Measurements from ENCODE around the gene OSBPL10.

Gene OSBPL10

DNA sequence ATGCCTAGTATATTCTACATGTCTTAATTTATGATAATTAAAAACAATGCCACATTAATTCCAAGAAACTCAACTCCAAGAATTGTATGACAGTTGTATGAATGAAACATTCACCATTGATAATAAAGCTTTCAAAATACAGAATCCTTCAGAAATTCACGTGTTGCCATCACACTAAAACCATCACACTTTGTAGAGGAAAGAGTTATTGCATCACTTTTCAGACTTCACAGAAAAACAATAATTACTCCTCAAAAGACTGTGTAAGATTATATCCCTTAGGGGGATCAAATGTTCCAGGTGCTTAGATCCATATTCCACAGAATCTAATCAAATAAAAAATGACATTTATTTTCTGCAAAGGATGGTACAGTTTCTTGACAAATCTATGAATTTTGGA is 85.0 kb downstream of the OSBPL10 start:
- H3K27me3 ChIP-seq (ENCODE audit: control insufficient read depth in 1 of 2, insufficient read depth in 2 of 2, low read length in 2 of 2), result no peaks in the 10 kb centered on the region
- H3K4me3 ChIP-seq (ENCODE audit: low read depth in 1 of 2, low read length in 2 of 2), result no peak overlapping the region
- no peak overlapping the region for H3K9ac ChIP-seq (ENCODE audit: low read length)
- H3K36me3 ChIP-seq (ENCODE audit: insufficient read depth, low read length), result no peaks in the 10 kb centered on the region
- H3K27ac ChIP-seq (ENCODE audit: low read depth, low read length), result no peak overlapping the region
- H3K9me3 ChIP-seq (ENCODE audit: low read length), result no peaks in the 10 kb centered on the region
- H3K4me1 ChIP-seq (ENCODE audit: insufficient read depth, low read length), result peaks cover 17% of the 10 kb centered on the region

DNA sequence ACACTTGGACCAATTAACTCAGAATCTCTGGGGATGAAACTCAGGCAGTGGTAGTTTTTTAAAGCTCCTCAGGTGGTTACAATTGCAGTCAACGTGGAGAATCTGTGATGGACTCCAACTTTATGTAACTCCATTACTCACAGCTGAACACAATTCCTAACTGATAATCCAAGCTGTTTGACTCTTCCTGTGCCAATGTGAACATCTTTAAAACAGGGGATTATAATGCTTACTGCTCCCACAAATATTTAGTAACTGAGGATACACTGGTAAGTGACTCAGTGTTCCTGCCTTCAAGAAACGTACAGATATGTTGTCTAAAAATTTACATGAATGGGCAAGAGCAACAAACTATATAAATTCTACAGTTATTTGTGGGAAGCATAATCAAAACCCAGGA is 85.6 kb downstream of the OSBPL10 start:
- Histone ChIP-seq H3K9me3 (ENCODE audit: low read length) (no peaks in the 10 kb centered on the region), H3K9ac (ENCODE audit: low read length) (no peak overlapping the region), H3K36me3 (ENCODE audit: insufficient read depth, low read length) (no peaks in the 10 kb centered on the region), H3K27me3 (ENCODE audit: control insufficient read depth in 1 of 2, insufficient read depth in 2 of 2, low read length in 2 of 2) (no peaks in the 10 kb centered on the region), H3K4me3 (ENCODE audit: low read depth in 1 of 2, low read length in 2 of 2) (no peak overlapping the region), H3K4me1 (ENCODE audit: insufficient read depth, low read length) (peaks cover 17% of the 10 kb centered on the region), H3K27ac (ENCODE audit: low read depth, low read length) (no peak overlapping the region)

DNA sequence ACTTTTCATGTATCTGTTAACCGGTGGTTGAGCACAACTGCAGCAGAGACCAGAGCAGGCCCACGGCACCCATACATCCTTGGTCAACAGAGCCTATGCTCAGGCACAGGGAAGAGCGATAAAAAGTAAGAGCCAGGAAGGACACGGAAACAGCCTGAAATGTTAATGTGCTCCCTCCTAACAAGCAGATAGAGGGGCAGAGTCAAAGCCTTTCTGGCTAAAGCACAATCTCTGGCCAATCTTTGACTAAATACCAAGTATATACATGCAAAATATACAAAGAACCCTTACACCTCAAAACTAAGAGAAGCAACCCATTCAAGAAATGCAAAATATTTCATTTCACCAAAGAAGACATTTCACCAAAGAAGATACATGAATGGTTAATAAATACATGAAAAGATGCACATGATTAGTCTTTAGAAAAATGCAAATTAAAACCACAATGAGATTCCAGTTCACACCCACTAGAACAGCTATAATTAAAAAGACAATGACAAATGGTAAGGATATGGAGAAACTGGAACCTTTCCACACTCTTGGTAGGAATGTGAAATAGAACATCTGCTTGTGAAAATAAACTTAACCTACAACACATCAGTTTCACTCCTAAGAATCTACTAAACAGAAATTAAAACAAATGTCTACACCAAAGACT is 88.0 kb downstream of the OSBPL10 start:
- Histone ChIP-seq H3K27ac (ENCODE audit: low read depth, low read length) (no peak overlapping the region), H3K9me3 (ENCODE audit: low read length) (no peaks in the 10 kb centered on the region), H3K4me1 (ENCODE audit: insufficient read depth, low read length) (peaks cover 17% of the 10 kb centered on the region)

DNA sequence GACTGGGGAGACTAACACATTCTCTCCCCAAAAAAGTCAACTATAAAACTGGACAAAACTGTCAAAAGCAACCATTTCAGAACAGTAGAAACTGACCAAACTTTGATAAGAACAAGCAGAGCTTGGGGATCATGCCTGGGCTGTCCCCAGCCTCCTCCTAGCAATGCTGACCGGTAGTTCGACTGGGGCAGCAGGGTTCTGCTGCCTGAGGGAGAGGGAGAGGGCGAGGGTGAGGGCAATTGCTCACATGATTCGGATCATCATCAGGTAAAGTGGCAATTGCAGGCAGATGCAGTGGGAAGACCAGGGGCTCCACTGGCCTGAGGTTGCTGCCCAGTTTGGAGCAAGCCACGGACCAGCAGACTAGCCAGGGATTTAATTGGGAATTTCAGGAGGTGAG is 88.6 kb downstream of the OSBPL10 start:
- Histone ChIP-seq H3K27ac (ENCODE audit: low read depth, low read length) (no peak overlapping the region), H3K4me1 (ENCODE audit: insufficient read depth, low read length) (peaks cover 17% of the 10 kb centered on the region), H3K4me3 (ENCODE audit: low read depth in 1 of 2, low read length in 2 of 2) (no peak overlapping the region), H3K27me3 (ENCODE audit: control insufficient read depth in 1 of 2, insufficient read depth in 2 of 2, low read length in 2 of 2) (no peaks in the 10 kb centered on the region), H3K36me3 (ENCODE audit: insufficient read depth, low read length) (no peaks in the 10 kb centered on the region), H3K9me3 (ENCODE audit: low read length) (no peaks in the 10 kb centered on the region), H3K9ac (ENCODE audit: low read length) (no peak overlapping the region)

More for the DNA sequence above, 88.0 kb downstream of the OSBPL10 start:
- Histone ChIP-seq H3K9ac (ENCODE audit: low read length) (no peak overlapping the region), H3K36me3 (ENCODE audit: insufficient read depth, low read length) (no peaks in the 10 kb centered on the region), H3K27me3 (ENCODE audit: control insufficient read depth in 1 of 2, insufficient read depth in 2 of 2, low read length in 2 of 2) (no peaks in the 10 kb centered on the region), H3K4me3 (ENCODE audit: low read depth in 1 of 2, low read length in 2 of 2) (no peak overlapping the region)

DNA sequence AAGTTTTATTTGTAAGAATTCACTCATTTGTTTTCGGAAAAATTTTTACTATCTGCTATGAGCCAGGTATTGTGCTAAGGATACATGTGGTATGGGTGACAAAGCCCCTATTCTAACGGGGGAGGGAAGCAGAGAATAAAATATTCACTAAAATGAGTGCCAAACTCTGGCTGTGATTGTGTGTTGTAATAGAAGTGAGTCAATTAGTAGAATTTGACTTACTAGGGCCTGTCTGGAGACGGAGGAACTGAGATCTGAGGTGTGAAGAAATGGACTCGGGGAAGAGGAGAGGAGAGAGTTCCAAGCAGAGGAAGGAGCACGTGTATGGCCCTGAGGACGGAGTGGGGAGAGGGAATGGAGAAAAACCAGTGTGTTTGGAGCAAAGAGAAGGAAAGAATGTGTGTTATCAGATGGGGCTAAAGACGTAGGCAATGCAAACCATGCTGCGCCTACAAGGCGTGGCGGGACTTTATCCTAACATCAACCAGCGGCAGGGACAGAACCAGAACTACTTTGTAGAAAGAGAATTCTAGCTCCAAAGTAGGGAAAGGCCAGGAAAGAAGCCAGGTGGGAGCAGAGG is 89.1 kb downstream of the OSBPL10 start:
- H3K4me1 ChIP-seq (ENCODE audit: insufficient read depth, low read length), result peaks cover 17% of the 10 kb centered on the region
- H3K9ac ChIP-seq (ENCODE audit: low read length), result no peak overlapping the region

DNA sequence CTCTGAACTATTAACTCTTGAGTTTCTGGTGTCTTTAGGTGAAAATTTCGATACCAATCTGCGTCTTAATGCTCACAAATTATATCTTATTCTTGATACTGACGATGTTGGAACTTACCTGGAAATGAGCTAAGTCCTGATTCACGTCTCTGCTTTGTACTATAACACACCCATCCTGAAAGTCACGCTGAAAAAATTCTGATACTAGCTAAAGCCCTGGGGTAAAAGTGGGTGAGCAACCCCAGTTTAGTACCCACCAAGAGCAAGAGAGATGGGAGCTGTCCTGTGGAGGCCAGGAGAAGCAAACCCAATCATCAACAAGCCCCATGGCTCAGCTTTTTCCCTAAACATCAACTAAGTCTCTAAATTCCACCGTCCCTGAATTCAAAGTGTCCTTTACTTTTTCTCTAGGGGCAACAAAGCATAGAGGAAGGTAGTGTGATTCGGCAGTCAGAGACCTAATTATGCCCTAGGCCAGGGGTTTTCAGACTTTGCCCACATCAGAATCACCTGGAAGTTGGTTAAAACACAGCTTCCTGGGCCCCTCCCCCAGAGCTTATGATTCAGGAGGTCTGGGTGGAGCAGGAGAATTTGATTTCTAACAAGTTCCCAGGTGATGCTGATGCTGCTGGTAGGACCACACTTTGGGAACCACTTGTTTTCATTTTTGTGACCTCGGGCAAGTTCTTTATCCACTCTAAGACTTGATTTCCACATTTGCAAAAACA is 90.2 kb downstream of the OSBPL10 start:
- Histone ChIP-seq H3K27me3 (ENCODE audit: control insufficient read depth in 1 of 2, insufficient read depth in 2 of 2, low read length in 2 of 2) (no peaks in the 10 kb centered on the region), H3K9ac (ENCODE audit: low read length) (no peak overlapping the region), H3K27ac (ENCODE audit: low read depth, low read length) (no peak overlapping the region), H3K4me1 (ENCODE audit: insufficient read depth, low read length) (peaks cover 17% of the 10 kb centered on the region), H3K4me3 (ENCODE audit: low read depth in 1 of 2, low read length in 2 of 2) (no peak overlapping the region), H3K36me3 (ENCODE audit: insufficient read depth, low read length) (no peaks in the 10 kb centered on the region), H3K9me3 (ENCODE audit: low read length) (no peaks in the 10 kb centered on the region)

More for the DNA sequence above, 89.1 kb downstream of the OSBPL10 start:
- no peaks in the 10 kb centered on the region for H3K27me3 ChIP-seq (ENCODE audit: control insufficient read depth in 1 of 2, insufficient read depth in 2 of 2, low read length in 2 of 2)
- H3K27ac ChIP-seq (ENCODE audit: low read depth, low read length), result no peak overlapping the region
- no peaks in the 10 kb centered on the region for H3K9me3 ChIP-seq (ENCODE audit: low read length)
- no peaks in the 10 kb centered on the region for H3K36me3 ChIP-seq (ENCODE audit: insufficient read depth, low read length)
- H3K4me3 ChIP-seq (ENCODE audit: low read depth in 1 of 2, low read length in 2 of 2), result no peak overlapping the region

DNA sequence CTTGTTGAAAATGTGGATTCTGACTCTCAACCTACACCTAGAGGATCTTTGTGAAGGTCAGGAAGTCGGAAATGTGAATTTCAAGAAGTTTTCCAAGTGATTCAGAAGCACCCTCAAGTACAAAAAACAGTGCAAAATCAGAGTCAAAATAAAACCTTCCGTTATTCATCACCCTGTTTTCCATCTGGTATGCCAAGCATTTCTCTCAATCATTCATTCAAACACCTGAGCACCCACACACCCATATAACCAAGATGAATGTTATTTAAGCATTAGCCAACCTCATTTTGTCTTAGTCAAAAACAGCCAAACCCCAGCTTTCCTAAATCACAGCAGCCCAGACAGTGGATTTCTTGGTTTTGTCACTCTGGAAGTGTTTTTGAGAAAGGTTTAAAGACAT is 91.1 kb downstream of the OSBPL10 start:
- no peak overlapping the region for H3K27ac ChIP-seq (ENCODE audit: low read depth, low read length)
- H3K9ac ChIP-seq (ENCODE audit: low read length), result no peak overlapping the region
- H3K4me3 ChIP-seq (ENCODE audit: low read depth in 1 of 2, low read length in 2 of 2), result no peak overlapping the region
- no peaks in the 10 kb centered on the region for H3K27me3 ChIP-seq (ENCODE audit: control insufficient read depth in 1 of 2, insufficient read depth in 2 of 2, low read length in 2 of 2)
- H3K9me3 ChIP-seq (ENCODE audit: low read length), result no peaks in the 10 kb centered on the region
- H3K36me3 ChIP-seq (ENCODE audit: insufficient read depth, low read length), result no peaks in the 10 kb centered on the region
- peaks cover 17% of the 10 kb centered on the region for H3K4me1 ChIP-seq (ENCODE audit: insufficient read depth, low read length)

DNA sequence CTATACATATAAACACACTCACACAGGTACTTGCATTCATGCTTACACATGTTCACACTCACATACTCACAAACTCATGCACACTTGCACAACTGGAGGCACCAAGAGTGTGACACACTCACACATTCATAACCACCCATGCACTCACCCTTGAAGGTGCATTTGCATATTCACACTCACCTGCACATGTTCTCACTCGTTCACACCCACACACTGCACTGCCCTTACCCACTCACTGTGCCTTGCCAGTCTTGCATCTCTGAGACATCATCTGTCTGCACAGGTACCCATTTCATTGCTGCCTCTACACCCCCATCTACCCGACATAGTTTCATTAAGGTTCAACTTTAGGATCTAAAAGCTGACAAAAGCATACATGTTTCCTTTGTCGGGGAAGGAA is 95.8 kb downstream of the OSBPL10 start:
- H3K4me1 ChIP-seq (ENCODE audit: insufficient read depth, low read length), result no peaks in the 10 kb centered on the region
- no peaks in the 10 kb centered on the region for H3K9me3 ChIP-seq (ENCODE audit: low read length)
- H3K4me3 ChIP-seq (ENCODE audit: low read depth in 1 of 2, low read length in 2 of 2), result no peak overlapping the region
- no peak overlapping the region for H3K27ac ChIP-seq (ENCODE audit: low read depth, low read length)
- no peak overlapping the region for H3K9ac ChIP-seq (ENCODE audit: low read length)
- no peaks in the 10 kb centered on the region for H3K27me3 ChIP-seq (ENCODE audit: control insufficient read depth in 1 of 2, insufficient read depth in 2 of 2, low read length in 2 of 2)
- no peaks in the 10 kb centered on the region for H3K36me3 ChIP-seq (ENCODE audit: insufficient read depth, low read length)

DNA sequence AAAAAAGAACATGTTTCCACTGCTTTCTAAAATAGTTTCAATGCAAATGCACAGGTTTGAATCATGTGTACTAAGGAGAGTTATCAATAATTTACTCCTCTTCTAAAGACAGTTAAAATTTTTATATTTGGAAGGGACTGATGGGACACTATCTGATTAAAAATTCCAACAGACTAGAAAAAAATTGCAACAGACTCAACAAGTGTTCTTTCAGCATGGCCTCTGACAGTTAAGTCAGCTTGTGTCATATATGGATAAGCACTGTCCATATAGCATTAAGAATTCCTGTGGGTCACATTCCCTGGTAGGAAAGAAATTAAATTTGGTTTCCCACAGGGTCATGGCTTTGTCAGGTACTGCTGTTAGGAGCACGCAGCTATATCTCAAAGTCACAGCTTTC is 96.8 kb downstream of the OSBPL10 start:
- Histone ChIP-seq H3K9ac (ENCODE audit: low read length) (no peak overlapping the region), H3K27ac (ENCODE audit: low read depth, low read length) (no peak overlapping the region), H3K4me1 (ENCODE audit: insufficient read depth, low read length) (no peaks in the 10 kb centered on the region), H3K27me3 (ENCODE audit: control insufficient read depth in 1 of 2, insufficient read depth in 2 of 2, low read length in 2 of 2) (no peaks in the 10 kb centered on the region), H3K4me3 (ENCODE audit: low read depth in 1 of 2, low read length in 2 of 2) (no peak overlapping the region), H3K36me3 (ENCODE audit: insufficient read depth, low read length) (no peaks in the 10 kb centered on the region), H3K9me3 (ENCODE audit: low read length) (no peaks in the 10 kb centered on the region)

DNA sequence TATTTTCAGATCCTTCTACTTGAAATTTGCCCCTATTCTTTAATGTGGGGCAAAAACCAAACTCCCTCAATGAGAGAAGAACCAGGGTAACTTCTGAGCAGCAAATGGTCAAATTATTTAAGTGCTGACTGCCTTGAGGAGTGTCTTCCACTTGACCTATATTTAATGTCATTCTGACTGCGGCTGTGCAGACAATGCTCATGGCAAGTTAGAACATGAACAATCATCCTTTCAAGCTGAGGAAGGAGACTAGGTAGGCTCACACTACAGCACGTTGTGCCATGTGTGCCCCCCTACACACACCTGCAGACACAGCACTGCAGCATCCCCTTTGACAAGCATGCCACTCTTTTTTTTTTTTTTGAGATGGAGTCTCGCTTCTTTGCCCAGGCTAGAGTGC is 98.2 kb downstream of the OSBPL10 start:
- Histone ChIP-seq H3K9me3 (ENCODE audit: low read length) (no peaks in the 10 kb centered on the region), H3K4me3 (ENCODE audit: low read depth in 1 of 2, low read length in 2 of 2) (no peak overlapping the region), H3K27me3 (ENCODE audit: control insufficient read depth in 1 of 2, insufficient read depth in 2 of 2, low read length in 2 of 2) (no peaks in the 10 kb centered on the region), H3K36me3 (ENCODE audit: insufficient read depth, low read length) (no peaks in the 10 kb centered on the region), H3K9ac (ENCODE audit: low read length) (no peak overlapping the region), H3K4me1 (ENCODE audit: insufficient read depth, low read length) (peaks cover 9% of the 10 kb centered on the region), H3K27ac (ENCODE audit: low read depth, low read length) (no peak overlapping the region)

DNA sequence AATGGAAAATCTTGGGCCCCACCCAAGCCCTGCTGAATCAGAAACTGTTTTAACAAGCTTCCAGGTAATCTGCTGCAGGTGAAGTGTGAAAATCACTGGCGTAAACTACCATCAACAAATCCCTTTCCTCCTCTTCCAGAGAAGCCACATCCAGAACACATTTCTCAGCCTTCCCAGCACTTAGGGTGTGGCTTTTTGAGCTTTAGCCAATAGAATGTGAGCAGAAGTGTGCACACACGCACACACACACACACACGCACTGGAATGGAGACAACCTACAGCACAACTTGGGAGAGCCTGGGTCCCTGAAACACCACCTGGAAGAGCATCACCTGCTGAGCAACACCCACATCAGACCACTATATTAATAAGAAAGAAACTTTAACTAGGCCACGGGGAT is 98.6 kb downstream of the OSBPL10 start:
- Histone ChIP-seq H3K4me3 (ENCODE audit: low read depth in 1 of 2, low read length in 2 of 2) (no peak overlapping the region), H3K4me1 (ENCODE audit: insufficient read depth, low read length) (peaks cover 13% of the 10 kb centered on the region), H3K27ac (ENCODE audit: low read depth, low read length) (no peak overlapping the region), H3K27me3 (ENCODE audit: control insufficient read depth in 1 of 2, insufficient read depth in 2 of 2, low read length in 2 of 2) (no peaks in the 10 kb centered on the region), H3K9me3 (ENCODE audit: low read length) (no peaks in the 10 kb centered on the region), H3K36me3 (ENCODE audit: insufficient read depth, low read length) (no peaks in the 10 kb centered on the region), H3K9ac (ENCODE audit: low read length) (no peak overlapping the region)
